ENCODE results near the gene PPP2R2C. TPM values are rescaled to one million over a fixed set of nuclear protein-coding genes. Genes with fewer than 3 reads are reported as not detected.

Gene PPP2R2C
- total and polyA plus RNA-seq, 2 experiments from 2014 or later: 1.3 to 9.2 TPM

- no peaks in the 10 kb centered on the region for H3F3A ChIP-seq (replicated peaks; ENCODE audit: low read depth)
- no peaks in the 10 kb centered on the region for H3K36me3 ChIP-seq (ENCODE audit: insufficient read depth)
- no peaks in the 10 kb centered on the region for H3K79me2 ChIP-seq (replicated peaks; ENCODE audit: insufficient read depth)
- H3K27me3 Mint-ChIP-seq (ENCODE audit: insufficient read depth, low read depth, poor library complexity): peaks cover 6% of the 10 kb centered on the region
- H2AFZ ChIP-seq: no peak overlapping the region
- peaks cover 4% of the 10 kb centered on the region; the same call in 1 of the 3 replicates for H3K9me3 Mint-ChIP-seq
- peaks cover 14% of the 10 kb centered on the region for H3K4me1 Mint-ChIP-seq
- H3K4me1 ChIP-seq (ENCODE audit: insufficient read depth): no peaks in the 10 kb centered on the region; the same call in 1 of the 2 replicates
- no peak overlapping the region for H3K27ac ChIP-seq (ENCODE audit: low read depth)
- H3K9me2 ChIP-seq (ENCODE audit: insufficient read depth): no peaks in the 10 kb centered on the region
- H3K4me3 ChIP-seq: no peak overlapping the region
- H3K36me3 Mint-ChIP-seq (ENCODE audit: low read depth): no peaks in the 10 kb centered on the region
- ATAC-seq (no peak), DNase-seq (ENCODE audit: low spot score) (no peak)
- TF ChIP-seq EZH2 (IDR thresholded peaks at IDR 0.05; ENCODE audit: low read depth, unreplicated experiment) (no peak), ZNF462 (CRISPR knock-in tag; IDR thresholded peaks at IDR 0.05) (no peak), NANOG (IDR thresholded peaks at IDR 0.05; ENCODE audit: borderline replicate concordance) (no peak), POLR2AphosphoS5 (IDR thresholded peaks at IDR 0.05; ENCODE audit: low read depth) (no peak), CREB1 (CRISPR knock-in tag; IDR thresholded peaks at IDR 0.05; ENCODE audit: low read depth) (no peak), STAT1 (IDR thresholded peaks at IDR 0.05; ENCODE audit: unreplicated experiment) (no peak), EZH2phosphoT487 (IDR thresholded peaks at IDR 0.05; ENCODE audit: unreplicated experiment) (no peak), ETS1 (IDR thresholded peaks at IDR 0.05) (no peak), JUNB (IDR thresholded peaks at IDR 0.05; ENCODE audit: unreplicated experiment) (no peak), ZNF331 (CRISPR knock-in tag; IDR thresholded peaks at IDR 0.05; ENCODE audit: low read depth) (no peak), ZNF114 (CRISPR knock-in tag; IDR thresholded peaks at IDR 0.05) (no peak)
- TF ChIP-seq, protein P1, sequence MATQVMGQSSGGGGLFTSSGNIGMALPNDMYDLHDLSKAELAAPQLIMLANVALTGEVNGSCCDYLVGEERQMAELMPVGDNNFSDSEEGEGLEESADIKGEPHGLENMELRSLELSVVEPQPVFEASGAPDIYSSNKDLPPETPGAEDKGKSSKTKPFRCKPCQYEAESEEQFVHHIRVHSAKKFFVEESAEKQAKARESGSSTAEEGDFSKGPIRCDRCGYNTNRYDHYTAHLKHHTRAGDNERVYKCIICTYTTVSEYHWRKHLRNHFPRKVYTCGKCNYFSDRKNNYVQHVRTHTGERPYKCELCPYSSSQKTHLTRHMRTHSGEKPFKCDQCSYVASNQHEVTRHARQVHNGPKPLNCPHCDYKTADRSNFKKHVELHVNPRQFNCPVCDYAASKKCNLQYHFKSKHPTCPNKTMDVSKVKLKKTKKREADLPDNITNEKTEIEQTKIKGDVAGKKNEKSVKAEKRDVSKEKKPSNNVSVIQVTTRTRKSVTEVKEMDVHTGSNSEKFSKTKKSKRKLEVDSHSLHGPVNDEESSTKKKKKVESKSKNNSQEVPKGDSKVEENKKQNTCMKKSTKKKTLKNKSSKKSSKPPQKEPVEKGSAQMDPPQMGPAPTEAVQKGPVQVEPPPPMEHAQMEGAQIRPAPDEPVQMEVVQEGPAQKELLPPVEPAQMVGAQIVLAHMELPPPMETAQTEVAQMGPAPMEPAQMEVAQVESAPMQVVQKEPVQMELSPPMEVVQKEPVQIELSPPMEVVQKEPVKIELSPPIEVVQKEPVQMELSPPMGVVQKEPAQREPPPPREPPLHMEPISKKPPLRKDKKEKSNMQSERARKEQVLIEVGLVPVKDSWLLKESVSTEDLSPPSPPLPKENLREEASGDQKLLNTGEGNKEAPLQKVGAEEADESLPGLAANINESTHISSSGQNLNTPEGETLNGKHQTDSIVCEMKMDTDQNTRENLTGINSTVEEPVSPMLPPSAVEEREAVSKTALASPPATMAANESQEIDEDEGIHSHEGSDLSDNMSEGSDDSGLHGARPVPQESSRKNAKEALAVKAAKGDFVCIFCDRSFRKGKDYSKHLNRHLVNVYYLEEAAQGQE (IDR thresholded peaks at IDR 0.05; ENCODE audit: unreplicated experiment): no peak
- TF ChIP-seq, protein P2, sequence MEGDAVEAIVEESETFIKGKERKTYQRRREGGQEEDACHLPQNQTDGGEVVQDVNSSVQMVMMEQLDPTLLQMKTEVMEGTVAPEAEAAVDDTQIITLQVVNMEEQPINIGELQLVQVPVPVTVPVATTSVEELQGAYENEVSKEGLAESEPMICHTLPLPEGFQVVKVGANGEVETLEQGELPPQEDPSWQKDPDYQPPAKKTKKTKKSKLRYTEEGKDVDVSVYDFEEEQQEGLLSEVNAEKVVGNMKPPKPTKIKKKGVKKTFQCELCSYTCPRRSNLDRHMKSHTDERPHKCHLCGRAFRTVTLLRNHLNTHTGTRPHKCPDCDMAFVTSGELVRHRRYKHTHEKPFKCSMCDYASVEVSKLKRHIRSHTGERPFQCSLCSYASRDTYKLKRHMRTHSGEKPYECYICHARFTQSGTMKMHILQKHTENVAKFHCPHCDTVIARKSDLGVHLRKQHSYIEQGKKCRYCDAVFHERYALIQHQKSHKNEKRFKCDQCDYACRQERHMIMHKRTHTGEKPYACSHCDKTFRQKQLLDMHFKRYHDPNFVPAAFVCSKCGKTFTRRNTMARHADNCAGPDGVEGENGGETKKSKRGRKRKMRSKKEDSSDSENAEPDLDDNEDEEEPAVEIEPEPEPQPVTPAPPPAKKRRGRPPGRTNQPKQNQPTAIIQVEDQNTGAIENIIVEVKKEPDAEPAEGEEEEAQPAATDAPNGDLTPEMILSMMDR (conservative IDR thresholded peaks at IDR 0.05; ENCODE audit: low read depth in 2 of 2): no peak
- H4K20me1 ChIP-seq (replicated peaks; ENCODE audit: insufficient read depth): no peaks in the 10 kb centered on the region
- H3K4me2 ChIP-seq: no peak overlapping the region
- H3K27me3 ChIP-seq (ENCODE audit: insufficient read depth): no peaks in the 10 kb centered on the region
- no peak overlapping the region for H3K27ac Mint-ChIP-seq
- no peak overlapping the region for H3K4me3 Mint-ChIP-seq
These were observed 11.5 kb downstream of the PPP2R2C start for GRCh38 chr4:6460876-6461275.

Data from GM23338 (cell line).